GM12801 (cell line): ENCODE data around the gene LRRC59.

ENCODE experiments used
- CTCF ChIP-seq: IDR thresholded peaks from one replicate; pipeline ENCODE4 v1.5.1; 2011; ENCODE audit warnings: control low read depth; ENCODE audit not compliant: insufficient read length; ENCODE audit errors: extremely low read depth

LRRC59 gene

DNA sequence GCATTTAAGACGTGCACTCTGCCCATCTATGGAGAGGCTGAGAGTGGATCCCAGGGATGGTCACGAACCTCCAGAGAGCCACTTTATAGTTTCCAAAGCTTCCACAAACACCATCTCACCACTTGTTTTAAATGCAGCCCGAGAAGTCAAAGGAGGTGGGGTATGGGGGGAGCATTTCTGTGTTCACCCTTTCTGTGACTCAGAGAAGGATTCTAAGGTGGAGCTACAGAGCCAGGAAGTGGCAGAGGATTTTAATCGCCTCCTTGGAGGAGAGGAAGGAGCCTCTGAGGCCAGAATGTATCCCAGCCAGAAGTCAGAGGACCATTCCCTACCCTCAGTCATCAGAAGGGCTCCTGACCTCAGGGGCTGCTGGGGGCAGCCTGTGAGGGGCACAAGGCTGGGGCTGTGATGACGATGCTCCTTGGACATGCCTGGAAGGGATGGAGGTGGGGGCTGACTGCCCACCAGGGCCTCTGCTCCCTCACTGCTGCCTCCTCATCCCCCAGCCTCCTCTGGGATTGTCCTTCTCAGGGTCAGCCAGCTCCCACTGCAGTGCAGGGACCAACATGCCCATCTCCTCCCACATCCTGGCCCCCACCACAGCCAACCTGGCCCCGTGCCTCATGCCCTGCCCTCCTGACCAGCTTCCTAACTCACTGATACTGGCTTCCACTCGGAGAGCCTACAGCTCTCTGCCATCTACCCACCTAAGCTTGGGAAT, 48.6 kb downstream of the LRRC59 start:
- no peak for TF ChIP-seq CTCF

DNA sequence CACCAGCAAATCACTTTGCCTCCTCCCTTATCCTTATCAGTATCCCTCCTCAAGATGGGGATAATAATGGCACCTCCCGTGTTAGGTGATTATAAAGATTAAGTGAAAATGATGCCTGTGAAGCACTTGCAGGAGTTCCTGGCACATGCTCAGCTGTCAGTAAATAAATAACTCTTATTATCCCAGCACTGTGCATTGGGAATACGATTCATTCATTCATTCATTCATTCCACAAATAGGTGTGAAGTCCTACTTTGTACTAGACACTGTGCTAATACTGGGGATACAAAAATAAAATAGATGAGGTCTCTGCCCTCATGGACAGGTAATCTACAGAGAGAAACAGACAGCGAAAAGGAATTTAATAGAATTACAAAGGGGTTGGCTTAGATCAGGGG, 49.4 kb downstream of the LRRC59 start:
- TF ChIP-seq CTCF, result no peak

DNA sequence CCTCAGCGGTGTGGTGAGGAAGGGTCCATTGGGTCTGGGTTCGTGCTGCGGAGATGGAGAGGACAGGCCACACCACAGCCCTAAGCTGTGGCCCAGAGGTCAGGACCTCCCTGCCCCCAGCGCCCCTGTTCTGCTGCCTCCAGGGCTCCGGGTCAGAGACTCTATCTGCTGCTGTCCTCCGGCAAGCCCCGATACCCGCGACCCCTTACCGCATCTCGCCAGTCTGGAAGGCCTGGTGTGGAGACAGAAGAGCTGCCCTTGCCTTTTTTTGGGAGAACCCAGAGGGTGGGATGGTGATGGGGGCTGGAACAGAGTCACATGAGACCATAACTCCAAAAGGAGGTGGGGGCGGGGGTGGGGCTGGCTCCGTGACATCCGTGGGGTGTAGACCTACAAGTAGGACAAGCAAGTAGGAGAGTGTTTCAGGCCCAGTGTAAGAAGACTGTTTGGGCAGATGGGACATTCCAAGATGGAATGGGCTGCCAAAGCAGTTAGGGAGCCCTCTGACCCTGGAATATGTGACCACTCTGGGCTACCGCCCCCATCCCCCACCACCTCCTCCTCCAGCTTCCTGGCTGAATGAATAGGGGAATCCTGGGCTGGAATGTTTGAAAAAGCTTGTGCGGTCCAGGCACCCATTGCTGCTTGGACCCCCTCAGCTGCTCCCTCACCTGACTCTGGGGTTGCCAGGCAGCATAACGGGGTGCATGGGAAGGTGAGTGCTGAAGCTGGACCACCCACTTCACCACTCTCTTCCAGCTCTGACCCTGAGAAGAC, 50.0 kb downstream of the LRRC59 start:
- no peak for TF ChIP-seq CTCF

DNA sequence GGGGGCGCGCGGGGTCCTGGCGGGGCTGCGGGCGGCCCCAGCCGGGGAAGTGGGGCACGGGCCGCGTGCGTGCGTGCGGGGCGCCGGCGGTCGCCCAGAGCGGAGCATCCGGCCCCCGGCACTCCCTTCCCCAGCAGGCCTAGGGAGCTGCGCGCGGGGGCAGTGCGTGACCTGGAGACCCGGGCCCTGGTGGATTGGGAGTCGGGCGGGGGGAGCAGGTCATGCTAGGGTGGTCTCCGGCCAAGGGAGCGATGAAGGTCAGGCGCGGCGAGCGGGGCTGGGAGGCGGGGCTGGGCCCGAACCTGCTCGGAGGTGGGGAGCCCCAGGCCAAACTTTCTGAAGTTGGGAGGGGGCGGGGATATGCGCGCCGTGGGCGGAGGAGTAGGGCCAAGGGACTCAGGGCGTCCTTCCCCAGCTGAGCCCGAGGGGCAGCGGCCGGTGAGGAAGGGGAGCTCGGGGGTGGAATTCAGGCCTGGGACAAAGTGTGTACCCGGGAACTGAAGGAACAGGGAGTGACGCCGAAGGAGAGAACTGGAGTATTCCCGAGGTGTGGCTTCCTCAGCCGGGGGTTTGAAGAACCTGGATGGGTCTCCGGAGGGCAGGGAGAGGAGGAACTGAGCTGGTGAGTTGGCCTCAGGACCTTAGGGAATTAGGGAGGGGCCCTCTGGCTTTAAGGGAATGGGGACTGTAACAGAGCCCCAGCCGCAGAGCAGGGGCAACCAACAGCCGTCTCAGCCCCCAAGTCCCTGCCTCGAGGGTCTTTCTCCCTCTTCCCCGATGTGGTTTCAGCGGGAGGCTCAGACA, 50.8 kb downstream of the LRRC59 start:
- no peak for TF ChIP-seq CTCF

DNA sequence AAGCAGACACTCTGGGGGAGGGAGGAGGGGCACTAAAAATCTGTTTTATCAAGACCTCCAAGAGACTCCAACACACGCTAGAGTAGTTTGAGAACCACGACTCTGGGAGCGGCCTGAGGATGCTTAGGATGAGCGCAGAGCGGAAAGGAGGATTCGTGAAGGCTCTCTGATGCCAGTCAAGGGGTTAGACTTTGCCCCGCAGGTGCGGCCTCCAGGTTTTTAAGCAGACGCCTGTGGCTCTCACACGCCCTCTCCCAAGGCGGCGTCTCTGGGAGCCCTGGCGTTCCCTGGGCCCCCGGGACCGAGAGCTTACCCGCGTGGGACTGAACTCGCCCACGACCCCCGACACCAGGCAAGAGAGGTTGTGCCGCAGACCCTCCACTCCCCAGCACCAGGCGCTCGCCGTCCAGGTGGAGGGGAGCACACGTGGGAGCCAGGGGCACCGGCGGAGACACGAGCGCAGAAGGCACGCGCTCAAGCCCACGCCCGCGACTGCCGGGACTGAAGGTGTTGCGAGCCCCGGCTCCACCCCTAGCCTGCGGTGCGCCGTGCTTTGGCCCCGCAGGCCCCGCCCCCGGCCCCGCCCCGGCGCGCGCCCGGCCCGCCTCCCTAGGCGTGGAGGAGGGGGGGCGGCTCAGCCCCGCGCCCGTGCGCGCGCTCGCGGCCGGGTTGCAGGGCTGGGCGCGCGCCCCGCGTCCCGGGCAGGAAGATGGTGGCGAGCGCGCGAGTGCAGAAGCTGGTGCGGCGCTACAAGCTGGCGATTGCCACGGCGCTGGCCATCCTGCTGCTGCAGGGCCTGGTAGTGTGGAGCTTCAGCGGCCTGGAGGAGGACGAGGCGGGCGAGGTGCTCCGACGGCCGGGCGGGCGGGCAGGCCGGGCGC, 51.7 kb downstream of the LRRC59 start, which contains the start of gene XYLT2:
TSS of gene XYLT2 (plus strand) at position 695 of the 881 bp plus-strand sequence. CDS start at position 710, 15 bp downstream.
- no peak for TF ChIP-seq CTCF

DNA sequence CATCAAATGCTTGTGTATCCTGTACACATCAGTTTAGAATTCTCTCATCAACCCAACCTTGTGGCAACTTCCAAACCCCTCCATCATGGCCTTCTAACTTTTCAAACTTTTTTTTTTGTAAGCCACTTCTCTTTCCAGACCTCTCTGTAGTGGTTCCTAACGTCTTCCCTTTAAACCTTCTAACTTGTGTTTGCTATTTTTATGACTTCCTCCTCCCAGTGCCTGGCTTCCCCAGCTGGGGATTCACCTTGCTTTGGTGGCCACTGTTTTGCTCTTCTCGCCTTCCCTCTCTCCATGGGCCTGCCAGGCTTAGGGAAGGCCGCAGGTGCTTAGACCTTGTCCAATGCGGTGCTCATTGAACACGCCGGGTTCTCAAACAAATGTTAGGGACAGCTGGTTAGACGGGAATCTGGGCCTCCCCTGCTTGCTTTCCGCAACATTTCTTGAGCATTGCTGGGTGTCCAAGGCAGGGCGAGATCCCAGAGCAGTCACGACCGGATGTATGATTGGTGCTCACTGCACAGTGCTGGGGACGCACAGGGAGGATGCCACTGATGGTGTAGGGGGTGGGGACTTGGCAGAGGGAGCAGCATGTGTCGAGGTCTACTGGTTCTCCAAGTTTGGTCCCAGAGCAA, 52.5 kb downstream of the LRRC59 start:
- TF ChIP-seq CTCF, result no peak
